OCI-LY7 (cell line): ENCODE results near the gene RNF215.

Experiments used
- EZH2phosphoT487 ChIP-seq: fragments of 200-600 bp; sonication (generic); IDR thresholded peaks from 2 replicates; pipeline ENCODE4 v1.6.1; 2018; ENCODE audit warnings: low read depth, borderline replicate concordance, mild to moderate bottlenecking, mixed run types, antibody characterized with exemption, low read length, moderate library complexity, mixed read lengths
- TF ChIP-seq, protein P1 (sequence below): fragments of 200-600 bp; sonication (generic); conservative IDR thresholded peaks from 2 replicates; pipeline ENCODE4 v1.5.1; 2014; ENCODE audit warnings: mild to moderate bottlenecking, antibody characterized with exemption, low read length, moderate library complexity, mixed read lengths

DNA sequence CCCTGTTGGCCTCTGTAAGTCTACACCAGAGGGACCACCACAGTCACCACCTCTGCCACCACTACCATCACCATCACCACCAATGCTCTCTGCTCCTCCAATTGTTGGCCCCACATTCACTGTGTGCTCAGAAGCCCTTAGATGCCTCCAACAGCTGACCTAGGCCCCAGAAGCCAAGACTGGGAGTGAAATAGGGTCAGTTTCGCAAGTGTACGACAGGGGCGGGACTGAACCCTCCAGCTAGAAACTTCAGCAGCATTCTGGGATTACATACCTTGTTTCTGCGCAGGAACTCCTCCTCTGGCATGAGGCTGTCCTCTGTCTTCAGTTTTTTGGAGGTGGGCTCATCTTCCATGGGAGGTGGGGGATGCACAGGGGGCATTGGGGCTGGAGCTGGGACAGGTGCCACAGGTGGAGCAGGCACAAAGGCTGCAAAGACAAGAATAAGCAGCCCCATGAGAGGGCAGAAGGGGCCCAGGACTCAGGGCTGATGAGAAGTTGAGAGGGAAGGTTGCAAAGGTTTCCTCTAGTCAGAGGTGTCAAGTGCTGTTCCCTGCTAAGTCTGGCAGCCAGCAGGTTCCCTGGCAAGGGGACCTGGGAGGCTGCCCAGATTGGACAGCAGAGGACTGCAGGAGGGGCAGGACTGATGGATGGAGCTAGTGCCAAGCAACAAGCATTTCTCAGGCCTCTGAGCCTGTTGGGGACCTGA is 50.3 kb downstream of the RNF215 start:
- TF ChIP-seq, protein P1, sequence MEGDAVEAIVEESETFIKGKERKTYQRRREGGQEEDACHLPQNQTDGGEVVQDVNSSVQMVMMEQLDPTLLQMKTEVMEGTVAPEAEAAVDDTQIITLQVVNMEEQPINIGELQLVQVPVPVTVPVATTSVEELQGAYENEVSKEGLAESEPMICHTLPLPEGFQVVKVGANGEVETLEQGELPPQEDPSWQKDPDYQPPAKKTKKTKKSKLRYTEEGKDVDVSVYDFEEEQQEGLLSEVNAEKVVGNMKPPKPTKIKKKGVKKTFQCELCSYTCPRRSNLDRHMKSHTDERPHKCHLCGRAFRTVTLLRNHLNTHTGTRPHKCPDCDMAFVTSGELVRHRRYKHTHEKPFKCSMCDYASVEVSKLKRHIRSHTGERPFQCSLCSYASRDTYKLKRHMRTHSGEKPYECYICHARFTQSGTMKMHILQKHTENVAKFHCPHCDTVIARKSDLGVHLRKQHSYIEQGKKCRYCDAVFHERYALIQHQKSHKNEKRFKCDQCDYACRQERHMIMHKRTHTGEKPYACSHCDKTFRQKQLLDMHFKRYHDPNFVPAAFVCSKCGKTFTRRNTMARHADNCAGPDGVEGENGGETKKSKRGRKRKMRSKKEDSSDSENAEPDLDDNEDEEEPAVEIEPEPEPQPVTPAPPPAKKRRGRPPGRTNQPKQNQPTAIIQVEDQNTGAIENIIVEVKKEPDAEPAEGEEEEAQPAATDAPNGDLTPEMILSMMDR, result no peak
- no peak for TF ChIP-seq EZH2phosphoT487
